Measurements from ENCODE around the gene SLC8B1. TPM values are rescaled to one million over a fixed set of nuclear protein-coding genes. Genes with fewer than 3 reads are reported as not detected.

The SLC8B1 gene
- total RNA-seq, 6 experiments from 2014 or later: 5.8 to 6.7 (median 6.3) TPM

DNA sequence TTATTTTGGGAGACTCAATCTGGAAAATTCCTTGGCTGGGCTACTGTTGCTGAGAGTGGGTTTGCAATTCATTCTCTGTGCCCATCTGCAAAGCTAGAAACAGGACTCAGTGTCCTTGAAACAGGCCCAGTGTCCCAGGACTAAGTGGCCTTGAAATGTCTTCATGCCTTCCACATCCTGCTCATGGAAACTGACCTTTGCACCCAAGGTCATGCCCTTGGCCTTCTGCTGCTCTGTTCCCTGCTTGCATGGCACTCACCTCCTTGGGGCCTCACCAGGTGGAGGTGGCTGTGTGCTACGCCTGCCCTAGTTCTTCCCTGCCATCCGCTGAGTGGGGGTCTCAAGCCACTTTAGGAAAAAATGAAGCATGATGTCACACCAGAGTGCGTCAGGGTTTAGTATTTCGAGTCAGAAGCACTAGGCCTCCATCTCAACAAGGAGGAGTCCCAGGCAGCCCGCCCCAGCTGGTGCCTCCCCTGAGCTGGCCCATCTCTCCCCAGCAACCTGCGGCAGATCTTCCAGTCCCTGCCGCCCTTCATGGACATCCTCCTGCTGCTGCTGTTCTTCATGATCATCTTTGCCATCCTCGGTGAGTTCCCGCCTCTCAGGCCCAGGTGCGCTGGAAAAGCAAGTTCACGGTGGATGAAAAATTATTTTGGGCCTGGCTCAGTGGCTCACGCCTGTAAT is 65.5 kb downstream of the SLC8B1 start:
- no peak overlapping the region for H3K27ac Mint-ChIP-seq
- peaks cover 6% of the 10 kb centered on the region for H3K36me3 Mint-ChIP-seq (ENCODE audit: low read depth)
- H3K27me3 Mint-ChIP-seq (ENCODE audit: insufficient read depth): no peaks in the 10 kb centered on the region
- H3K4me1 Mint-ChIP-seq (ENCODE audit: low read depth): peaks cover 19% of the 10 kb centered on the region
- no peak overlapping the region for H3K4me3 Mint-ChIP-seq
- no peaks in the 10 kb centered on the region for H3K9me3 Mint-ChIP-seq
- TF ChIP-seq, protein P1, sequence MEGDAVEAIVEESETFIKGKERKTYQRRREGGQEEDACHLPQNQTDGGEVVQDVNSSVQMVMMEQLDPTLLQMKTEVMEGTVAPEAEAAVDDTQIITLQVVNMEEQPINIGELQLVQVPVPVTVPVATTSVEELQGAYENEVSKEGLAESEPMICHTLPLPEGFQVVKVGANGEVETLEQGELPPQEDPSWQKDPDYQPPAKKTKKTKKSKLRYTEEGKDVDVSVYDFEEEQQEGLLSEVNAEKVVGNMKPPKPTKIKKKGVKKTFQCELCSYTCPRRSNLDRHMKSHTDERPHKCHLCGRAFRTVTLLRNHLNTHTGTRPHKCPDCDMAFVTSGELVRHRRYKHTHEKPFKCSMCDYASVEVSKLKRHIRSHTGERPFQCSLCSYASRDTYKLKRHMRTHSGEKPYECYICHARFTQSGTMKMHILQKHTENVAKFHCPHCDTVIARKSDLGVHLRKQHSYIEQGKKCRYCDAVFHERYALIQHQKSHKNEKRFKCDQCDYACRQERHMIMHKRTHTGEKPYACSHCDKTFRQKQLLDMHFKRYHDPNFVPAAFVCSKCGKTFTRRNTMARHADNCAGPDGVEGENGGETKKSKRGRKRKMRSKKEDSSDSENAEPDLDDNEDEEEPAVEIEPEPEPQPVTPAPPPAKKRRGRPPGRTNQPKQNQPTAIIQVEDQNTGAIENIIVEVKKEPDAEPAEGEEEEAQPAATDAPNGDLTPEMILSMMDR (IDR thresholded peaks at IDR 0.05): no peak
- no peak for DNase-seq

DNA sequence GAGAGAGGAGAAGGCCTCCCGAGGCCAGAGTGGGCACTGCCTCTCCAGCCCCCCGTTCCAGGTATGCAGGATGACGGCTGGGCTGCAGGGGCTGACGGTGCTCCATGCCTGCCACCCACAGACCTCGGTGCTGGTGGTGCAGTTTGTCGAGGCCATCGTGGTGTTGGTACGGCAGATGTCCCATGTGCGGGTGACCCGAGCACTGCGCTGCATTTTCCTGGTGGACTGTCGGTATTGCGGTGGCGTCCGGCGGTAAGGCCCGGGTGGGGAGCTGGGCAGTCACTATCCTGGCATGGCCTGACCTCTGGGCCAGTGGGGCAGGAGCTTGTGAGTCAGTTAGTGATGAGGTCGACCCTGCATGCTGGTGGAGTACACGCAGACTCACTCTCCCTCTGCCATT is 66.3 kb downstream of the SLC8B1 start:
- Mint-ChIP-seq H3K4me3 (no peak overlapping the region), H3K36me3 (ENCODE audit: low read depth) (peaks cover 9% of the 10 kb centered on the region), H3K27me3 (ENCODE audit: insufficient read depth) (no peaks in the 10 kb centered on the region), H3K9me3 (no peaks in the 10 kb centered on the region), H3K27ac (no peak overlapping the region), H3K4me1 (ENCODE audit: low read depth) (peaks cover 19% of the 10 kb centered on the region)
- TF ChIP-seq, protein P1 (IDR thresholded peaks at IDR 0.05): no peak
- no peak for DNase-seq

DNA sequence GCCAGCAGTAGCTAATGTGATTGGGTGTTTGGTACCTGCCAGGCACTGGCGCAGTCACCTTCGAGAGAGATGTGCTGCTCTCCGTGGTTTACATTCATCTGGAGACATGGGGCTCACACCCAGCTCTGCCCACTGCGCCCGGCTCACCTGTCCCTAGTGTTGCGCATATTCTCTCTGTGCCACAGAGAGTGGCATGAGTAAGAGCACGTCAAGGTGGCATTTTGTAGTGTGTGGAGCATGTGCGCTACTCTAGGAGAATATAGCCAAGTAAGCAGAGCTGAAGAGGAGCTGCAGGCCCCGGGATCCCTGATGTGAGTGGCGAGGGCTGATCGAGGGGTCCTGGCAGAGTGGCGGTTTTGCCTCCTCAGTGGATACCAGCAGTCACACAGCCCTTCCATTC is 66.8 kb downstream of the SLC8B1 start:
- no peak for DNase-seq
- Mint-ChIP-seq H3K4me3 (no peak overlapping the region), H3K9me3 (no peaks in the 10 kb centered on the region), H3K27ac (no peak overlapping the region), H3K4me1 (ENCODE audit: low read depth) (peaks cover 19% of the 10 kb centered on the region), H3K36me3 (ENCODE audit: low read depth) (peaks cover 10% of the 10 kb centered on the region), H3K27me3 (ENCODE audit: insufficient read depth) (no peaks in the 10 kb centered on the region)
- TF ChIP-seq, protein P1 (IDR thresholded peaks at IDR 0.05): no peak

DNA sequence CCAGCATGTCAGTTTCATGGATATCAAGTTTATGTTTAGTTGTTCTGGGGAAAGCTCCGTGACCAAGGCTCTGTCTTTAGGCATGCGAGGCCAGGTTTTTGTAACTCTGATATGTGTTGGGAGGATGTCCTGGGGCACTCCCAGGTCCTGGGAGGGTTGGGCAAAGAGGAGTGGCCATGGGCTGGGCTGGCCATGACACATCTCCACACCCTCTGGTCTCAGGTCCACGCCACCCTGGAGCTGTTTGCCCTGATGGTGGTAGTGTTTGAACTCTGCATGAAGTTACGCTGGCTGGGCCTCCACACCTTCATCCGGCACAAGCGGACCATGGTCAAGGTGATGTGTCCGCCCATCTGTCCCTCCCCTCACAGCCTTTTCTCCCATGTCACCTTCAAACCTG is 67.3 kb downstream of the SLC8B1 start:
- no peaks in the 10 kb centered on the region for H3K9me3 Mint-ChIP-seq
- no peaks in the 10 kb centered on the region for H3K27me3 Mint-ChIP-seq (ENCODE audit: insufficient read depth)
- no peak overlapping the region for H3K27ac Mint-ChIP-seq
- H3K4me3 Mint-ChIP-seq: no peak overlapping the region
- H3K36me3 Mint-ChIP-seq (ENCODE audit: low read depth): peaks cover 10% of the 10 kb centered on the region
- DNase-seq: no peak
- TF ChIP-seq, protein P1 (IDR thresholded peaks at IDR 0.05): no peak
- H3K4me1 Mint-ChIP-seq (ENCODE audit: low read depth): peaks cover 15% of the 10 kb centered on the region

DNA sequence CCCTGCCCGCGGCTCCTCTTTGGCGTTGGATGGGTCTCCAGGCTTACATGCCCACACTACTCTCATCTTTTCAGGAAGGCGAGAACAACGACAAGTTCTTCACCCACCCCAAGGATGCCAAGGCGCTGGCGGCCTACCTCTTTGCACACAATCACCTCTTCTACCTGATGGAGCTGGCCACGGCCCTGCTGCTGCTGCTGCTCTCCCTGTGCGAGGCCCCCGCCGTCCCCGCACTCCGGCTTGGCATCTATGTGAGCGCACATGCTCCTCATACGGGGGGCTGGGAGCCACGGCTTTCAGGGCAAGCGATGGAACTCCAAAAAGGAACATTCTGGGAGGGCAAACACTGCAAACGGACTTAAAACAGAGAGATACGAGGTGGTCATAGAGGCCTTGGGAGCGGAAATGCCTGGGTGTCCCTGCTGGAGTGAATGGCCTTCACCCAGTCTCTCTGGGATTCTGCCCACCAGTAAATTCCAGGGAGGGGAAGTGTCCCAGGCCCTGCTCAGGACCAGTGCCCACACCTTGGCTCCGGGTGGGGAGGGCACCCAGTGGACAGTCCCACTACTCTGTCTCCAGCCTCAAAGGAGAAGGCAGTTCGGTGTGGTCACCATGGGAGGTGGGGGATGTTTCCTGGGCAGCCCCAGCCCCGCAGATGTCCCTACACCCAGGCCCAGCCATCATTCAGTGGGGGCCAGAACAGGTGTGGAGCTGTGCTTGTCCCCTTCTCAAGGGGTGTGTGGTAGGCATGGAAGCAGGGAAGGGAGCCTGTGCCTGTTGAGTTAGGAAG is 68.6 kb downstream of the SLC8B1 start:
- Mint-ChIP-seq H3K27me3 (ENCODE audit: insufficient read depth) (no peaks in the 10 kb centered on the region), H3K4me1 (ENCODE audit: low read depth) (peaks cover 11% of the 10 kb centered on the region), H3K27ac (no peak overlapping the region), H3K36me3 (ENCODE audit: low read depth) (peaks cover 10% of the 10 kb centered on the region), H3K9me3 (no peaks in the 10 kb centered on the region), H3K4me3 (no peak overlapping the region)
- TF ChIP-seq, protein P1 (IDR thresholded peaks at IDR 0.05): no peak
- DNase-seq: no peak
